Measurements from ENCODE around the gene PDE7B. TPM values are rescaled to one million over a fixed set of nuclear protein-coding genes. Genes with fewer than 3 reads are reported as not detected.

PDE7B gene
- total RNA-seq, 3 donors from 2014 or later: 2.1 to 4.0 (median 2.2) TPM

GRCh38 chr6:136178749-136179148 is 327.2 kb downstream of the PDE7B start:
- intact Hi-C loops (cut with DNase I, micrococcal nuclease): no loop called here
- no peak for DNase-seq
- TF ChIP-seq CTCF (IDR thresholded peaks at IDR 0.05): no peak
- H3K36me3 ChIP-seq (ENCODE audit: low read depth): no peaks in the 10 kb centered on the region
- H3K4me1 ChIP-seq (ENCODE audit: low read depth): no peaks in the 10 kb centered on the region
- no peak overlapping the region for H3K4me3 ChIP-seq
- H3K9me3 ChIP-seq: no peaks in the 10 kb centered on the region
- ATAC-seq: no peak

GRCh38 chr6:136180704-136181511 is 329.4 kb downstream of the PDE7B start:
- no peaks in the 10 kb centered on the region for H3K9me3 ChIP-seq
- no peak for TF ChIP-seq CTCF (IDR thresholded peaks at IDR 0.05)
- no peaks in the 10 kb centered on the region for H3K4me1 ChIP-seq (ENCODE audit: low read depth)
- H3K4me3 ChIP-seq: no peak overlapping the region
- ATAC-seq (no peak), DNase-seq (no peak)
- H3K36me3 ChIP-seq (ENCODE audit: low read depth): no peaks in the 10 kb centered on the region
- intact Hi-C loops (cut with DNase I, micrococcal nuclease): no loop called here

GRCh38 chr6:136181512-136181833 is 330.0 kb downstream of the PDE7B start:
- intact Hi-C loops (cut with DNase I, micrococcal nuclease): no loop called here
- H3K36me3 ChIP-seq (ENCODE audit: low read depth): no peaks in the 10 kb centered on the region
- ATAC-seq: no peak

GRCh38 chr6:136181861-136182260 is 330.4 kb downstream of the PDE7B start:
- ATAC-seq (no peak), DNase-seq (no peak)
- no peaks in the 10 kb centered on the region for H3K9me3 ChIP-seq
- H3K4me3 ChIP-seq: no peak overlapping the region
- H3K4me1 ChIP-seq (ENCODE audit: low read depth): no peaks in the 10 kb centered on the region
- intact Hi-C loops (cut with DNase I, micrococcal nuclease): no loop called here
- TF ChIP-seq CTCF (IDR thresholded peaks at IDR 0.05): no peak
- no peaks in the 10 kb centered on the region for H3K36me3 ChIP-seq (ENCODE audit: low read depth)

More at GRCh38 chr6:136181512-136181833, 330.0 kb downstream of the PDE7B start:
- no peaks in the 10 kb centered on the region for H3K4me1 ChIP-seq (ENCODE audit: low read depth)
- no peak for TF ChIP-seq CTCF (IDR thresholded peaks at IDR 0.05)
- H3K4me3 ChIP-seq: no peak overlapping the region
- H3K9me3 ChIP-seq: no peaks in the 10 kb centered on the region
- DNase-seq: no peak

- Histone ChIP-seq H3K36me3 (ENCODE audit: low read depth) (no peaks in the 10 kb centered on the region), H3K4me3 (no peak overlapping the region), H3K4me1 (ENCODE audit: low read depth) (no peaks in the 10 kb centered on the region), H3K9me3 (no peaks in the 10 kb centered on the region)
- intact Hi-C loops (cut with DNase I, micrococcal nuclease): no loop called here
- ATAC-seq (no peak), DNase-seq (no peak)
- no peak for TF ChIP-seq CTCF (IDR thresholded peaks at IDR 0.05)
These were observed 333.2 kb downstream of the PDE7B start for GRCh38 chr6:136184738-136185137.

Measured in mucosa of descending colon (tissue), 3 donors.